MCF 10A (cell line): Measurements from ENCODE around the gene CD200R1. TPM values are rescaled to one million over a fixed set of nuclear protein-coding genes. Genes with fewer than 3 reads are reported as not detected.
A peak's percentile ranks its signal among the peaks of the same experiment; 100 is the strongest.

Source experiments
- BruUV-seq: library from RNA; stranded (reverse); fragments of 400-500 nt; replicated peaks from 2 replicates; lab custom pipeline; 2021; lab: Mats Ljungman, UMichigan
- CTCF ChIA-PET: fragments of 300-600 bp; sonication (Branson Sonifier 250); formaldehyde crosslinking; extraction: SDS; loops from one replicate; lab custom pipeline; 2021; ENCODE audit warnings: antibody characterized with exemption, inconsistent platforms; lab: Yijun Ruan, JAX
- POLR2A ChIA-PET: fragments of 300-600, 350-650 bp; sonication (Branson Sonifier 250); formaldehyde crosslinking; extraction: SDS; loops from one replicate; lab custom pipeline; 2020; ENCODE audit warnings: antibody characterized with exemption, inconsistent platforms; lab: Yijun Ruan, JAX
- DNase-seq: peaks from one replicate; pipeline ENCODE4 v3.0.0-alpha.2; 2018; ENCODE audit not compliant: unreplicated experiment
- H3K27ac Mint-ChIP-seq: one replicate; pipeline ENCODE4 v1.8.0; 2022; ENCODE audit warnings: mild to moderate bottlenecking, low read depth, mixed read lengths; ENCODE audit not compliant: unreplicated experiment
- H3K27me3 Mint-ChIP-seq: one replicate; pipeline ENCODE4 v1.8.0; 2022; ENCODE audit warnings: mixed read lengths; ENCODE audit not compliant: insufficient read depth, unreplicated experiment
- H3K36me3 Mint-ChIP-seq: one replicate; pipeline ENCODE4 v1.8.0; 2022; ENCODE audit warnings: mild to moderate bottlenecking, moderate library complexity, mixed read lengths; ENCODE audit not compliant: insufficient read depth, unreplicated experiment
- H3K4me1 Mint-ChIP-seq: one replicate; pipeline ENCODE4 v1.8.0; 2022; ENCODE audit warnings: mixed read lengths; ENCODE audit not compliant: insufficient read depth, unreplicated experiment
- H3K4me3 Mint-ChIP-seq: one replicate; pipeline ENCODE4 v1.8.0; 2022; ENCODE audit warnings: mild to moderate bottlenecking, moderate library complexity, mixed read lengths; ENCODE audit not compliant: unreplicated experiment
- H3K9me3 Mint-ChIP-seq: one replicate; pipeline ENCODE4 v1.8.0; 2022; ENCODE audit warnings: mixed read lengths; ENCODE audit not compliant: unreplicated experiment
- intact Hi-C: fragments of 100-400 bp; cut with micrococcal nuclease; formaldehyde crosslinking; loops from 2 replicates; pipeline ENCODE4 v1.14.1; 2022
- total RNA-seq: library from RNA; stranded (reverse); gene quantifications from 2 replicates; pipeline ENCODE4 v1.2.3, GENCODE V29; 2022
- TF ChIP-seq, protein P1 (sequence below): fragments of 200-600 bp; IDR thresholded peaks from one replicate; pipeline ENCODE4 v1.8.0; 2022; ENCODE audit warnings: antibody characterized with exemption, mild to moderate bottlenecking; ENCODE audit not compliant: unreplicated experiment

Gene CD200R1
- total RNA-seq, 1 experiment from 2014 or later: not detected

DNA sequence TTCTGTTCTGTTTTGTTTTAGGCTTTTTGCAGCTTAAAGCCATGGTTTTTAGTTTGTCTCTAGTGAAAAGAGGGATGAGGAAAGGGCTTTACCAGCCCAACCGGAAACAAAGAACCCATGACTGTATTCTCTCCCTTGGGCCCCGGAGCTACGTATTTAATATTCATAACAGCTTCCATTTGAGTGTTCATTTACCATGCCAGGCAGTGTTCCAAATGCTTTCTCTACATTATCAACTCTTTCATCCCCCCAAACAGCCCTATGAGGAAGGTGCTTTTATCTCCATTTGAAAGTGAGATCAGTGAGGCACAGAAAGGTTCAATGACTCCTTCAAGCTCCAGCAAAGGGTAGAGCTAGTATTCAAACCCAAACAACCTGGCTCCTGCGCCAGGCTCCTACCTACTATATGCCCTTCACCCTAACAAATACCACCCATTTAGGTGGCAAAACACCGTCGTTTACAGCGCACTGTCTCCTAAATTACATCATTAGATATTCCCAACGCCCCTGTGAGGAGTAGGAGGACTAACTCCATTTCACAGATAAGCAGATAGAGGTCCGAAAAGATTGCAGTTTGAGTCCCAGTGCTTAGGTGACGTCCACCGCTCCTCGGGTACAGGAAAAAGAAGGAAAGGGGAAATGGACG lies 43.8 kb upstream of the CD200R1 start:
- TF ChIP-seq, protein P1, sequence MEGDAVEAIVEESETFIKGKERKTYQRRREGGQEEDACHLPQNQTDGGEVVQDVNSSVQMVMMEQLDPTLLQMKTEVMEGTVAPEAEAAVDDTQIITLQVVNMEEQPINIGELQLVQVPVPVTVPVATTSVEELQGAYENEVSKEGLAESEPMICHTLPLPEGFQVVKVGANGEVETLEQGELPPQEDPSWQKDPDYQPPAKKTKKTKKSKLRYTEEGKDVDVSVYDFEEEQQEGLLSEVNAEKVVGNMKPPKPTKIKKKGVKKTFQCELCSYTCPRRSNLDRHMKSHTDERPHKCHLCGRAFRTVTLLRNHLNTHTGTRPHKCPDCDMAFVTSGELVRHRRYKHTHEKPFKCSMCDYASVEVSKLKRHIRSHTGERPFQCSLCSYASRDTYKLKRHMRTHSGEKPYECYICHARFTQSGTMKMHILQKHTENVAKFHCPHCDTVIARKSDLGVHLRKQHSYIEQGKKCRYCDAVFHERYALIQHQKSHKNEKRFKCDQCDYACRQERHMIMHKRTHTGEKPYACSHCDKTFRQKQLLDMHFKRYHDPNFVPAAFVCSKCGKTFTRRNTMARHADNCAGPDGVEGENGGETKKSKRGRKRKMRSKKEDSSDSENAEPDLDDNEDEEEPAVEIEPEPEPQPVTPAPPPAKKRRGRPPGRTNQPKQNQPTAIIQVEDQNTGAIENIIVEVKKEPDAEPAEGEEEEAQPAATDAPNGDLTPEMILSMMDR: no peak
- Mint-ChIP-seq H3K27ac (peak overlapping the region; percentile 98), H3K27me3 (no peaks in the 10 kb centered on the region), H3K4me3 (peak overlapping the region; percentile 97), H3K36me3 (peaks cover 20% of the 10 kb centered on the region), H3K9me3 (no peaks in the 10 kb centered on the region), H3K4me1 (peaks cover 31% of the 10 kb centered on the region)
- peak; percentile 34 for DNase-seq
- intact Hi-C loops: no loop called here
- ChIA-PET POLR2A (interaction anchor here (0.6 to 4.9 kb wide), 18 partner anchors 10 to 727 kb away, joined by 3 to 93 read pairs (median 5); partner anchors contain the start of genes ATG3, ATP6V1A, GTPBP8 and NAA50), CTCF (interaction anchor here (0.6 to 1.3 kb wide), 7 partner anchors 9 to 376 kb away, joined by 3 to 9 read pairs (median 4); partner anchors contain the start of gene GTPBP8)
- BruUV-seq: no TSS peak

DNA sequence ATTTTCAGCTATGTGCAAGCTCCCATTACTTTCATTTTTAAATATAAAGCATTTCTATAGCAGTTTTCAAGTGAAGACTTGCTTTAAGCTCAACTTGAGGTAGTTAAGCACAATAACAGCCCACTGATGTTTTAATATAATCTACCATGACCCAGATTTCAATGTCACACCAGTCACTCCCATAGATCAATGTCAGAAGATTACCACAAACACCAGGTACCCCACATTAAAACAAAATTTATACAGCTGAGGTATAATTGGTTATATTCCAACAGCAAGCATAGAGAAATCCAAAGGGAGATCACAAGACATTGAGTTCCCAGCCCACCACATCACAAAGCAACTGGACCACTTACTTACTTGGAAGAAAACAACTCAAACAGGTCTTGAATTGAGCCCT lies 38.7 kb upstream of the CD200R1 start:
- BruUV-seq: no TSS peak
- DNase-seq: no peak
- Mint-ChIP-seq H3K27me3 (no peaks in the 10 kb centered on the region), H3K36me3 (peaks cover 63% of the 10 kb centered on the region), H3K4me1 (peaks cover 25% of the 10 kb centered on the region), H3K9me3 (no peaks in the 10 kb centered on the region), H3K4me3 (no peak overlapping the region), H3K27ac (no peak overlapping the region)
- POLR2A ChIA-PET: interaction anchor here (1.0 kb wide), 1 partner anchor 23 kb away, joined by 4 read pairs; the partner anchor contains the start of gene GTPBP8
- TF ChIP-seq, protein P1: no peak
- CTCF ChIA-PET: interaction anchor here (0.7 kb wide), 2 partner anchors 130 to 807 kb away, joined by 3 read pairs; no protein-coding TSS in a partner anchor
- intact Hi-C loops: no loop called here

DNA sequence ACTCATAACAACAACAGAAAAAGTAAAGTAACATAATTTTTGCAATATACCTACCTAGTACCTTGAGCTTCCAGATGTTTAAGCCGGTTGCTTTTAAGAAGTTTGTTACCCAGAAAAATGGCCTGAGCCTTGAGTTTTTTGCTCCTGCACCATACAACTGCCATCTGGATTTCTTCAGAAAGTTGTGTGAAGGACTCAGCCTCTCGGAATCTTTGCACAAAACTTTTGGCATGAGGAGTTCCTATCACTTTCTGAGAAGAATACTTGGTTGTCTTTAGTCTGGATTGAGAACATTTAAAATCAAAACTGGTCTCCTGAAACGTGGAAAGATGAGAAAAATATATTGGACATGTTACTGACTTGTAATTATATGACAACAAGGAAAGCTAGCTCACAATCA lies 33.2 kb upstream of the CD200R1 start:
- peaks cover 4% of the 10 kb centered on the region for H3K4me1 Mint-ChIP-seq
- H3K27me3 Mint-ChIP-seq: no peaks in the 10 kb centered on the region
- intact Hi-C loops: no loop called here
- H3K4me3 Mint-ChIP-seq: no peak overlapping the region
- BruUV-seq: no TSS peak
- peaks cover 79% of the 10 kb centered on the region for H3K36me3 Mint-ChIP-seq
- H3K27ac Mint-ChIP-seq: no peak overlapping the region
- H3K9me3 Mint-ChIP-seq: no peaks in the 10 kb centered on the region
- DNase-seq: no peak
- TF ChIP-seq, protein P1: no peak
- ChIA-PET CTCF (interaction anchor here (0.6 to 1.2 kb wide), 3 partner anchors 27 to 1755 kb away, joined by 3 read pairs; no protein-coding TSS in a partner anchor), POLR2A (interaction anchor here (1.1 to 6.5 kb wide), 3 partner anchors 11 to 15 kb away, joined by 4 to 38 read pairs (median 5); a partner anchor contains a TSS)

DNA sequence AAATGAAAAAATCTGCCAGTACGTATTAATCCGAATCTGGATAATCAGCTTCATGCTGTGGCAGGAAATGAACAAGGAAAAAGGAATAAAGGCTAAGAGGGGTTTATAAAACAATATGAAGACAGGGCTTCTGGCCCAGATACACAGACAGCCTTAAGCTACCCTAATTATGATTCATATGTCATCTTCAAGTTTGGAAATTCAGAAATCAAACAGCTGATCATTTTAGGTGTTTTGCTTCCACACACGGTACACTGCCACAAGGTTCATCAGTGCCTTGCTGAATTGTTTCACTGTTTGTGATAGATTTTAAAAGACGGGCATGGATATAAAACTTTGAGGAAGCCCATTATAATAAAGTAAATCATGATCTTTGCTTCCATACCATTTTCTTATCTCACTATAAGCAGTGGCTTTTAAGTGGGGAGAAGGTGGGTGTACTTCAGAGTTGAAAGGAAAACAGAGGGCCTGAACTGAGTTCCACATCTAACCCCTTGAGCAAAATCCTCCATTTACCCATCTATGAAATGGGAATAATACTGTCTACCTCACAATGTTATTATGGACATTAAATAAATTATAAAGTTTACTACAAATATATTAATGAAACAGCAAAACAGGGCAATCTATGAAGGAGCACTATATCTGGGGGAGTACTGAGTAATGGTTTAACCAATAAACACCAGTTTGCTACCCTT lies 31.6 kb upstream of the CD200R1 start:
- ChIA-PET POLR2A (interaction anchor here (1.8 to 6.5 kb wide), 2 partner anchors 13 to 15 kb away, joined by 10 to 38 read pairs; partner anchors contain the start of gene GTPBP8), CTCF (interaction anchor here (1.4 kb wide), 1 partner anchor 28 kb away, joined by 5 read pairs; no protein-coding TSS in a partner anchor)
- Mint-ChIP-seq H3K27me3 (no peaks in the 10 kb centered on the region), H3K36me3 (peaks cover 65% of the 10 kb centered on the region), H3K9me3 (no peaks in the 10 kb centered on the region), H3K4me1 (no peaks in the 10 kb centered on the region), H3K4me3 (no peak overlapping the region), H3K27ac (no peak overlapping the region)
- TF ChIP-seq, protein P1: no peak
- no TSS peak for BruUV-seq
- DNase-seq: no peak
- intact Hi-C loops: no loop called here
